ENCODE results near the gene KAZN.
A peak's percentile ranks its signal among the peaks of the same experiment; 100 is the strongest.

The KAZN gene

DNA sequence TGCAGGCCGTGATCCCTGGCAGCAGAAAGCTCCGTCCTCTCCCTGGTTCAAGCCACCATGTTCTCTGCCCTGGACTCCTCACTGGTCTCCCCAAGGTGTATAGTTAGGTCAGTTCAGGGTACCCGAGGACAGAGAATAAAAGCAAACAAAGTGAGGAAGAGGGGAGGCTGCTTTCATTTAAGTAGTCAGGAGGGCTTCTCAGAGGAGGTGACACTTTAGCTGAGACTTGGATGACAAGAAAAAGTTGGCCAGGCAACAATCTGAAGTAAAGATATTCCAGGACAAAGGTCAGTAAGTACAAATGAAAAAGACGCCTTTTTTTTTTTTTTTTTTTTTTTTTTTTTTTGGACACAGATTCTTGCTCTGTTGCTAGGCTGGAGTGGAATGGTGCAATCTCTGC, 297.2 kb downstream of the KAZN start:
- no peak overlapping the region for H3K14ac ChIP-seq (ENCODE audit: low read length in 2 of 2)
- H3K9me3 ChIP-seq (ENCODE audit: control insufficient read depth, low read length): no peaks in the 10 kb centered on the region
- H2AFZ ChIP-seq (ENCODE audit: low read depth, low read length): no peak overlapping the region
- no peaks in the 10 kb centered on the region for H3K79me1 ChIP-seq (replicated peaks; ENCODE audit: low read length, poor library complexity, severe bottlenecking)
- H2BK15ac ChIP-seq (ENCODE audit: low read depth, poor library complexity, severe bottlenecking): no peak overlapping the region
- H2AK5ac ChIP-seq (ENCODE audit: low read length, severe bottlenecking): no peak overlapping the region
- H3K4me2 ChIP-seq (ENCODE audit: low read length, poor library complexity, severe bottlenecking): no peak overlapping the region
- H3K27me3 ChIP-seq (ENCODE audit: control insufficient read depth in 1 of 2, insufficient read depth in 1 of 2, low read length in 2 of 2): peaks cover 3 to 16% of the 10 kb centered on the region in 2 experiments
- WGBS: 84% methylated on average over 3 of the region's 4 CpGs
- H4K8ac ChIP-seq (ENCODE audit: low read length): no peak overlapping the region
- H3K4me1 ChIP-seq (ENCODE audit: control insufficient read depth, insufficient read depth, low read depth, low read length): no peaks in the 10 kb centered on the region
- H2BK5ac ChIP-seq (ENCODE audit: low read depth, low read length, poor library complexity, severe bottlenecking): no peak overlapping the region
- H2BK120ac ChIP-seq (ENCODE audit: low read depth, low read length): no peak overlapping the region
- no peak for DNase-seq
- no peak overlapping the region for H3K4ac ChIP-seq (ENCODE audit: low read depth in 1 of 2, low read length in 2 of 2)
- H3K36me3 ChIP-seq (ENCODE audit: control insufficient read depth in 1 of 2, insufficient read depth in 2 of 2, low read depth in 1 of 2, low read length in 2 of 2): no peaks in the 10 kb centered on the region
- no peak overlapping the region for H3K23ac ChIP-seq (ENCODE audit: low read length in 2 of 2)
- no peak overlapping the region for H4K91ac ChIP-seq (ENCODE audit: low read length)
- H3K27ac ChIP-seq (ENCODE audit: low read length, poor library complexity, severe bottlenecking): no peak overlapping the region
- H3K18ac ChIP-seq (ENCODE audit: low read depth in 1 of 2, low read length in 2 of 2): no peak overlapping the region
- no peak overlapping the region for H3K4me3 ChIP-seq (ENCODE audit: insufficient read depth in 1 of 2, low read depth in 1 of 2, low read length in 2 of 2)
- H2BK12ac ChIP-seq (ENCODE audit: low read length in 2 of 2): no peak overlapping the region
- no peak overlapping the region for H3K9ac ChIP-seq (ENCODE audit: low read length)

DNA sequence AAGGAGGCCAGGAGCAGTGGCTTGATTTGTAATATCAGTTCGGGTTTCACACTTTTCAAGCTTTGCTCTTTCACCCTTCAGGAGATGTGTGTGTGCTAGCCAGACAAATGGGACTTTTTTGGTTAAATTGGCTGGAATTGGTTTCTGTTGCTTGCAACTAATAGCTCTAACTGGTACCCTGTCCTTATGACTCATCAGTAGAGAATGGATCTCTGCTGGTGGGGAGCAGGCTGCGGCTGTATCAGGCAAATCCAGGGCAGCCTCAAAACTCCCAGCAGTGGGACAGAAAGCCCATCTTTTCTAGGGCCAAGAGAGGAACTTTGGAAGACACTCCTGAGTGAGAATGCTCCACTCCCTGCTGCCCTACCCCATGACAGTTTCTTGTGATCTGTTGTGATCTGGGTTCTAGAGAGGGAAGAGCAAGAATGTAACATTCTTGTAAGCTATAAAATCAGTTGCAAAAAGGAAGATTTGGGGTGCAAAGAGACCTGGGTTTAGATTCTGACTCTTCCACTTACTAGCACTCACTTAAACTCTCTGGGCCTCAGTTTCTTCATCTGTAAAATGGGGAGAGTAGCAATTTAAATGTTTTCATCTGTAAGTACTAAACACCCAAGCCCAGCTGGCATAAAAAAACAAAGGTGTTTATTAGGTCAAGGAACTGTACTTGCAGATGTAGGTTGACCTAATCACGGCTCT, 298.0 kb downstream of the KAZN start:
- Histone ChIP-seq H2BK5ac (ENCODE audit: low read depth, low read length, poor library complexity, severe bottlenecking) (no peak overlapping the region), H4K91ac (ENCODE audit: low read length) (no peak overlapping the region), H3K4ac (ENCODE audit: low read depth in 1 of 2, low read length in 2 of 2) (no peak overlapping the region), H3K4me2 (ENCODE audit: low read length, poor library complexity, severe bottlenecking) (no peak overlapping the region), H3K27me3 (ENCODE audit: control insufficient read depth in 1 of 2, insufficient read depth in 1 of 2, low read length in 2 of 2) (peaks cover 3 to 23% of the 10 kb centered on the region in 2 experiments), H3K79me1 (replicated peaks; ENCODE audit: low read length, poor library complexity, severe bottlenecking) (no peaks in the 10 kb centered on the region), H2BK12ac (ENCODE audit: low read length in 2 of 2) (no peak overlapping the region), H4K8ac (ENCODE audit: low read length) (no peak overlapping the region), H3K27ac (ENCODE audit: low read length, poor library complexity, severe bottlenecking) (no peak overlapping the region), H3K4me3 (ENCODE audit: insufficient read depth in 1 of 2, low read depth in 1 of 2, low read length in 2 of 2) (no peak overlapping the region), H3K9me3 (ENCODE audit: control insufficient read depth, low read length) (no peaks in the 10 kb centered on the region), H3K4me1 (ENCODE audit: control insufficient read depth, insufficient read depth, low read depth, low read length) (no peaks in the 10 kb centered on the region), H2BK120ac (ENCODE audit: low read depth, low read length) (no peak overlapping the region), H3K14ac (ENCODE audit: low read length in 2 of 2) (no peak overlapping the region), H2BK15ac (ENCODE audit: low read depth, poor library complexity, severe bottlenecking) (no peak overlapping the region), H3K23ac (ENCODE audit: low read length in 2 of 2) (no peak overlapping the region), H3K36me3 (ENCODE audit: control insufficient read depth in 1 of 2, insufficient read depth in 2 of 2, low read depth in 1 of 2, low read length in 2 of 2) (no peaks in the 10 kb centered on the region), H3K18ac (ENCODE audit: low read depth in 1 of 2, low read length in 2 of 2) (no peak overlapping the region), H2AFZ (ENCODE audit: low read depth, low read length) (no peak overlapping the region), H2AK5ac (ENCODE audit: low read length, severe bottlenecking) (no peak overlapping the region), H3K9ac (ENCODE audit: low read length) (no peak overlapping the region)
- peak; percentile 29 for DNase-seq
- 77% methylated on average over 3 of the region's 3 CpGs for WGBS

DNA sequence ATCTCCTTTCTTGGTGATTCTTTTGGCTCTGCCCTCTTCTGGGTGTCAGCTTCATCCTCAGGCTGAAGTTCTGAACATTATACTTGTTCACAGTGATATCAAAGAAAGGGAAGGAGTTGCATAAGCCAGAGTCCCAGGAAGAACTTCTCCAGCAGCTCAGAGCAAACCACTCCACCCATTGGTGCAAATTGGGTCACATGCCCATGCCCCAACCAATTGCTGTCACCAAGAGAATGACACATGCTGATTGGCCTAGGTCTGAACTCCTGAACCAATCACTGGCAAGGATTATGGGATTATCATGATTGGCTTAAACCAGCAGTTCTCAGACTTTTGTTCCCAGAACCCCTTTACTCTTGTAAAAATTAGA, 298.6 kb downstream of the KAZN start:
- no peak for DNase-seq
- Histone ChIP-seq H3K14ac (ENCODE audit: low read length in 2 of 2) (no peak overlapping the region), H3K4me3 (ENCODE audit: insufficient read depth in 1 of 2, low read depth in 1 of 2, low read length in 2 of 2) (no peak overlapping the region), H3K79me1 (replicated peaks; ENCODE audit: low read length, poor library complexity, severe bottlenecking) (no peaks in the 10 kb centered on the region), H3K4ac (ENCODE audit: low read depth in 1 of 2, low read length in 2 of 2) (no peak overlapping the region), H3K36me3 (ENCODE audit: control insufficient read depth in 1 of 2, insufficient read depth in 2 of 2, low read depth in 1 of 2, low read length in 2 of 2) (no peaks in the 10 kb centered on the region), H3K4me2 (ENCODE audit: low read length, poor library complexity, severe bottlenecking) (no peak overlapping the region), H3K27me3 (ENCODE audit: control insufficient read depth in 1 of 2, insufficient read depth in 1 of 2, low read length in 2 of 2) (peaks cover 3 to 27% of the 10 kb centered on the region in 2 experiments), H2BK120ac (ENCODE audit: low read depth, low read length) (no peak overlapping the region), H2AK5ac (ENCODE audit: low read length, severe bottlenecking) (no peak overlapping the region), H2BK15ac (ENCODE audit: low read depth, poor library complexity, severe bottlenecking) (no peak overlapping the region), H2AFZ (ENCODE audit: low read depth, low read length) (no peak overlapping the region), H3K18ac (ENCODE audit: low read depth in 1 of 2, low read length in 2 of 2) (no peak overlapping the region), H2BK5ac (ENCODE audit: low read depth, low read length, poor library complexity, severe bottlenecking) (no peak overlapping the region), H3K9me3 (ENCODE audit: control insufficient read depth, low read length) (no peaks in the 10 kb centered on the region), H3K23ac (ENCODE audit: low read length in 2 of 2) (no peak overlapping the region), H3K9ac (ENCODE audit: low read length) (no peak overlapping the region), H2BK12ac (ENCODE audit: low read length in 2 of 2) (no peak overlapping the region), H3K4me1 (ENCODE audit: control insufficient read depth, insufficient read depth, low read depth, low read length) (no peaks in the 10 kb centered on the region), H4K91ac (ENCODE audit: low read length) (no peak overlapping the region), H3K27ac (ENCODE audit: low read length, poor library complexity, severe bottlenecking) (no peak overlapping the region), H4K8ac (ENCODE audit: low read length) (no peak overlapping the region)

DNA sequence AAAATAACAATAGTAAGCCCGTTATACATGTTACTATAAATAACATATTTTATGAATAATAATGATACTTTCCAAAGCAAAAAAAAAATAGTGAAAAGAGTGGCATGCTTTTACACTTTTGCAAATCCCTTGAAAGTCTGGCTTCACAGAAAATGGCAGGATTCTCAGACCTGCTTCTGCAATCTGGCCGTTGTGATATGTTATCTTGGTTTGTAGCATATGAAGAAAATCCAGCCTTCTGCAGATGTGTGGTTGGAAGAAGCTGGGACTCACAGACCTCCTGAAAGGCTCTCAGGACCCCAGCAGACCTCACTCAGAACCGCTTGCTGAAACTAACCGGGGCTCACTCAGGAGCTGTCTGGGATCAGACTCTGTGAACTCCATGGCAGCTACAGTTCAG, 299.1 kb downstream of the KAZN start:
- Histone ChIP-seq H3K4me3 (ENCODE audit: insufficient read depth in 1 of 2, low read depth in 1 of 2, low read length in 2 of 2) (no peak overlapping the region), H3K27ac (ENCODE audit: low read length, poor library complexity, severe bottlenecking) (no peak overlapping the region), H3K36me3 (ENCODE audit: control insufficient read depth in 1 of 2, insufficient read depth in 2 of 2, low read depth in 1 of 2, low read length in 2 of 2) (no peaks in the 10 kb centered on the region), H3K9me3 (ENCODE audit: control insufficient read depth, low read length) (no peaks in the 10 kb centered on the region), H2BK15ac (ENCODE audit: low read depth, poor library complexity, severe bottlenecking) (no peak overlapping the region), H3K9ac (ENCODE audit: low read length) (no peak overlapping the region), H2BK12ac (ENCODE audit: low read length in 2 of 2) (no peak overlapping the region), H4K91ac (ENCODE audit: low read length) (no peak overlapping the region), H2AFZ (ENCODE audit: low read depth, low read length) (no peak overlapping the region), H3K27me3 (ENCODE audit: control insufficient read depth in 1 of 2, insufficient read depth in 1 of 2, low read length in 2 of 2) (peaks cover 3 to 22% of the 10 kb centered on the region in 2 experiments), H3K4me1 (ENCODE audit: control insufficient read depth, insufficient read depth, low read depth, low read length) (no peaks in the 10 kb centered on the region), H3K4ac (ENCODE audit: low read depth in 1 of 2, low read length in 2 of 2) (no peak overlapping the region), H2AK5ac (ENCODE audit: low read length, severe bottlenecking) (no peak overlapping the region), H3K18ac (ENCODE audit: low read depth in 1 of 2, low read length in 2 of 2) (no peak overlapping the region), H3K14ac (ENCODE audit: low read length in 2 of 2) (no peak overlapping the region), H3K79me1 (replicated peaks; ENCODE audit: low read length, poor library complexity, severe bottlenecking) (no peaks in the 10 kb centered on the region), H3K23ac (ENCODE audit: low read length in 2 of 2) (no peak overlapping the region), H4K8ac (ENCODE audit: low read length) (no peak overlapping the region), H2BK120ac (ENCODE audit: low read depth, low read length) (no peak overlapping the region), H2BK5ac (ENCODE audit: low read depth, low read length, poor library complexity, severe bottlenecking) (no peak overlapping the region), H3K4me2 (ENCODE audit: low read length, poor library complexity, severe bottlenecking) (no peak overlapping the region)
- WGBS: 88% methylated on average over 3 of the region's 4 CpGs
- DNase-seq: no peak
